HEK293 (cell line): ENCODE data around the gene TRIM28.

ENCODE experiments used
- CTCF ChIA-PET: fragments of 350-600 bp; formaldehyde crosslinking; extraction: SDS; loops from one replicate; lab custom pipeline; 2021; ENCODE audit warnings: antibody characterized with exemption; lab: Yijun Ruan, JAX
- POLR2A ChIA-PET: fragments of 300-600 bp; formaldehyde crosslinking; extraction: SDS; loops from one replicate; lab custom pipeline; 2020; ENCODE audit warnings: antibody characterized with exemption, inconsistent platforms; lab: Yijun Ruan, JAX
- H3K27ac ChIP-seq: fragments of 200-500 bp; sonication (Bioruptor generic); 2 replicates; pipeline ENCODE4 v1.5.1; 2014; ENCODE audit warnings: low read depth, low read length, control low read depth, inconsistent platforms; ENCODE audit errors: extremely low read depth
- H3K36me3 ChIP-seq, 2 experiments: fragments of 200-500 bp in 1 of 2; sonication (Bioruptor generic) in 1 of 2; 1 replicate in 1 of 2; 2 replicates in 1 of 2; pipeline ENCODE4 v1.5.1; 2014 to 2017; ENCODE audit warnings: inconsistent platforms in 2 of 2, low read length in 2 of 2; ENCODE audit not compliant: control insufficient read depth in 2 of 2, insufficient read depth in 1 of 2
- H3K4me1 ChIP-seq: fragments of 200-500 bp; sonication (Bioruptor generic); 2 replicates; pipeline ENCODE4 v1.5.1; 2014; ENCODE audit warnings: mild to moderate bottlenecking, low read length, inconsistent platforms; ENCODE audit not compliant: control insufficient read depth, insufficient read depth
- H3K4me3 ChIP-seq: 2 replicates; pipeline ENCODE4 v1.5.1; 2011; ENCODE audit warnings: low read depth, mild to moderate bottlenecking, control low read depth, low read length, moderate library complexity
- H3K9me3 ChIP-seq: fragments of 200-500 bp; sonication (Bioruptor generic); 2 replicates; pipeline ENCODE4 v1.5.1; 2014; ENCODE audit warnings: low read depth, low read length, inconsistent platforms; ENCODE audit not compliant: control insufficient read depth, insufficient read depth
- SCRT2 ChIP-seq: fragments of 450-650 bp; formaldehyde crosslinking; IDR thresholded peaks from 2 replicates; pipeline ENCODE4 v1.5.1; 2016; ENCODE audit warnings: missing biosample characterization, missing genetic modification characterization
- SP7 ChIP-seq: fragments of 450-650 bp; formaldehyde crosslinking; IDR thresholded peaks from 2 replicates; pipeline ENCODE4 v1.5.1; 2016; ENCODE audit warnings: missing biosample characterization, missing genetic modification characterization
- TSHZ1 ChIP-seq: fragments of 450-650 bp; formaldehyde crosslinking; IDR thresholded peaks from 2 replicates; pipeline ENCODE4 v1.5.1; 2016; ENCODE audit warnings: missing biosample characterization, missing genetic modification characterization, borderline replicate concordance
- ZBTB21 ChIP-seq: fragments of 450-650 bp; formaldehyde crosslinking; IDR thresholded peaks from 2 replicates; pipeline ENCODE4 v1.5.1; 2017; ENCODE audit warnings: missing biosample characterization, missing genetic modification characterization
- ZFP3 ChIP-seq: fragments of 450-650 bp; formaldehyde crosslinking; IDR thresholded peaks from 2 replicates; pipeline ENCODE4 v1.5.1; 2016; ENCODE audit warnings: low read depth, missing biosample characterization, missing genetic modification characterization
- ZNF221 ChIP-seq: fragments of 450-650 bp; formaldehyde crosslinking; IDR thresholded peaks from 2 replicates; pipeline ENCODE4 v1.5.1; 2017; ENCODE audit warnings: missing biosample characterization, missing genetic modification characterization, borderline replicate concordance
- ZNF239 ChIP-seq: fragments of 450-650 bp; formaldehyde crosslinking; IDR thresholded peaks from 2 replicates; pipeline ENCODE4 v1.5.1; 2016; ENCODE audit warnings: missing biosample characterization, missing genetic modification characterization
- ZNF341 ChIP-seq: fragments of 450-650 bp; formaldehyde crosslinking; IDR thresholded peaks from 2 replicates; pipeline ENCODE4; 2016; ENCODE audit warnings: low read depth, missing biosample characterization, missing genetic modification characterization
- ZNF398 ChIP-seq: fragments of 450-650 bp; formaldehyde crosslinking; IDR thresholded peaks from 2 replicates; pipeline ENCODE4 v1.5.1; 2017; ENCODE audit warnings: missing biosample characterization, missing genetic modification characterization
- ZNF558 ChIP-seq: fragments of 450-650 bp; formaldehyde crosslinking; IDR thresholded peaks from 2 replicates; pipeline ENCODE4 v1.5.1; 2016; ENCODE audit warnings: missing biosample characterization, missing genetic modification characterization
- ZNF560 ChIP-seq: fragments of 450-650 bp; formaldehyde crosslinking; IDR thresholded peaks from 2 replicates; pipeline ENCODE4 v1.5.1; 2017; ENCODE audit warnings: missing biosample characterization, missing genetic modification characterization, borderline replicate concordance
- ZNF585B ChIP-seq: fragments of 450-650 bp; formaldehyde crosslinking; IDR thresholded peaks from 2 replicates; pipeline ENCODE4 v1.5.1; 2016; ENCODE audit warnings: missing biosample characterization, missing genetic modification characterization
- ZNF621 ChIP-seq: fragments of 450-650 bp; formaldehyde crosslinking; IDR thresholded peaks from 2 replicates; pipeline ENCODE4 v1.5.1; 2017; ENCODE audit warnings: missing biosample characterization, missing genetic modification characterization
- ZNF629 ChIP-seq: fragments of 450-650 bp; formaldehyde crosslinking; IDR thresholded peaks from 2 replicates; pipeline ENCODE4 v1.5.1; 2017; ENCODE audit warnings: missing biosample characterization, missing genetic modification characterization
- TF ChIP-seq, protein P1 (sequence below): fragments of 450-650 bp; formaldehyde crosslinking; IDR thresholded peaks from 2 replicates; pipeline ENCODE4 v1.5.1; 2016; ENCODE audit warnings: missing biosample characterization, missing genetic modification characterization, low read depth
- TF ChIP-seq, protein P2 (sequence below): fragments of 450-650 bp; formaldehyde crosslinking; IDR thresholded peaks from 2 replicates; pipeline ENCODE4 v1.5.1; 2016; ENCODE audit warnings: missing biosample characterization, missing genetic modification characterization
- TF ChIP-seq, protein P3 (sequence below): fragments of 450-650 bp; formaldehyde crosslinking; IDR thresholded peaks from 2 replicates; pipeline ENCODE4 v1.5.1; 2017; ENCODE audit warnings: missing biosample characterization, missing genetic modification characterization
- TF ChIP-seq, protein P4 (sequence below): IDR thresholded peaks from 2 replicates; pipeline ENCODE4 v1.6.1; 2011; ENCODE audit warnings: mild to moderate bottlenecking, low read depth, low read length, borderline replicate concordance
- TF ChIP-seq, protein P5 (sequence below): fragments of 450-650 bp; formaldehyde crosslinking; IDR thresholded peaks from 2 replicates; pipeline ENCODE4 v1.5.1; 2016; ENCODE audit warnings: missing biosample characterization, missing genetic modification characterization

Gene TRIM28

DNA sequence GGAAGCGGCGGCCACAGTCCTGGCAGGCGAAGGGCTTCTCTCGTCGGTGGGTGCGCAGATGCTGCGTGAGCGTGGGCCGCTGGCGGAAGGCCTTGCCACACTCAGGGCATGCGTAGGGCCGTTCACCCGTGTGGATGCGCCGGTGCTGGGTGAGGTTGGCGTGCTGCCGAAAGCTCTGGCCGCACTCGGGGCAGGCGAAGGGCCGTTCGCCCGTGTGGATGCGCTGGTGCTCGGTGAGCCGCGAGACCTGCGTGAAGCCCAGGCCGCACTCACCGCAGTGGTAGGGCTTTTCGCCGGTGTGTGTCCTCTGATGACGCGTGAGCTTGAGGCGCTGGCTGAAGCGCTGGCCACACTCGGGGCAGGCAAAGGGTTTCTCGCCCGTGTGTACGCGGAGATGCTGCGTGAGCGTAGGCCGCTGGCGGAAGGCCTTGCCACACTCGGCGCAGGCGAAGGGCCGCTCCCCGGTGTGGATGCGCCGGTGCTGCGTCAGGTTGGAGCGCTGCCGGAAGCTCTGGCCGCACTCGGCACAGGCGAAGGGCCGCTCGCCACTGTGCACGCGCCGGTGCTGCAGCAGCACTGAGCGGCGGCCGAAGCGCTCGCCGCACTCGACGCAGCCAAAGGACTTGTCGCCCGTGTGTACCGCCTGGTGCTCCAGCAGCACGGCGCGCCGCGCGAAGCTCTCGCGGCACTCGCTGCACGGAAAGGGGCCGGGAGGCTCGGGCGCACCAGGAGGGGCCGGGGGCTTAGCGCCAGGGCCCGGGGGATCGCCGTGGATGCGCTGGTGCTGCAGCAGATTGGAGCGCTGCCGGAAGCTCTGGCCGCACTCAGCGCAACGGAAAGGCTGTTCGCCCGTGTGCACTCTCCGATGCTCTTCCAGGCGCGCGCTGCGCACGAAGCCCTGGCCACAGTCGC, 18.5 kb downstream of the TRIM28 start (continued):
- TF ChIP-seq TSHZ1 (tag by site-specific recombination) = no peak

- peaks cover 6% of the 10 kb centered on the region; the same call in 1 of the 2 replicates for H3K4me1 ChIP-seq
- peak overlapping the region; percentile 21 for H3K4me3 ChIP-seq
- CTCF ChIA-PET = interaction anchor here (2.0 kb wide), 1 partner anchor 44 kb away, joined by 5 read pairs; the partner anchor contains the start of gene ZBTB45
- no peak overlapping the region for H3K27ac ChIP-seq
- H3K36me3 ChIP-seq = peaks cover 7 to 34% of the 10 kb centered on the region in 2 experiments; a peak in 2 of 3 replicates
- POLR2A ChIA-PET = interaction anchor here (0.7 to 3.6 kb wide), 6 partner anchors 9 to 19 kb away, joined by 3 to 19 read pairs (median 16); partner anchors contain the start of genes MZF1 and TRIM28
- H3K9me3 ChIP-seq = no peaks in the 10 kb centered on the region
- TF ChIP-seq ZBTB21 (tag by site-specific recombination) (no peak), SP7 (tag by site-specific recombination) (no peak), ZFP3 (tag by site-specific recombination) (no peak), ZNF398 (tag by site-specific recombination) (no peak), SCRT2 (no peak), ZNF560 (no peak), ZNF341 (no peak), ZNF585B (tag by site-specific recombination) (no peak), ZNF239 (tag by site-specific recombination) (no peak), ZNF629 (tag by site-specific recombination) (no peak), ZNF558 (tag by site-specific recombination) (no peak), ZNF221 (tag by site-specific recombination) (no peak), ZNF621 (no peak)
- TF ChIP-seq, protein P1, sequence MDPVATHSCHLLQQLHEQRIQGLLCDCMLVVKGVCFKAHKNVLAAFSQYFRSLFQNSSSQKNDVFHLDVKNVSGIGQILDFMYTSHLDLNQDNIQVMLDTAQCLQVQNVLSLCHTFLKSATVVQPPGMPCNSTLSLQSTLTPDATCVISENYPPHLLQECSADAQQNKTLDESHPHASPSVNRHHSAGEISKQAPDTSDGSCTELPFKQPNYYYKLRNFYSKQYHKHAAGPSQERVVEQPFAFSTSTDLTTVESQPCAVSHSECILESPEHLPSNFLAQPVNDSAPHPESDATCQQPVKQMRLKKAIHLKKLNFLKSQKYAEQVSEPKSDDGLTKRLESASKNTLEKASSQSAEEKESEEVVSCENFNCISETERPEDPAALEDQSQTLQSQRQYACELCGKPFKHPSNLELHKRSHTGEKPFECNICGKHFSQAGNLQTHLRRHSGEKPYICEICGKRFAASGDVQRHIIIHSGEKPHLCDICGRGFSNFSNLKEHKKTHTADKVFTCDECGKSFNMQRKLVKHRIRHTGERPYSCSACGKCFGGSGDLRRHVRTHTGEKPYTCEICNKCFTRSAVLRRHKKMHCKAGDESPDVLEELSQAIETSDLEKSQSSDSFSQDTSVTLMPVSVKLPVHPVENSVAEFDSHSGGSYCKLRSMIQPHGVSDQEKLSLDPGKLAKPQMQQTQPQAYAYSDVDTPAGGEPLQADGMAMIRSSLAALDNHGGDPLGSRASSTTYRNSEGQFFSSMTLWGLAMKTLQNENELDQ (tag by site-specific recombination) = no peak
- TF ChIP-seq, protein P2, sequence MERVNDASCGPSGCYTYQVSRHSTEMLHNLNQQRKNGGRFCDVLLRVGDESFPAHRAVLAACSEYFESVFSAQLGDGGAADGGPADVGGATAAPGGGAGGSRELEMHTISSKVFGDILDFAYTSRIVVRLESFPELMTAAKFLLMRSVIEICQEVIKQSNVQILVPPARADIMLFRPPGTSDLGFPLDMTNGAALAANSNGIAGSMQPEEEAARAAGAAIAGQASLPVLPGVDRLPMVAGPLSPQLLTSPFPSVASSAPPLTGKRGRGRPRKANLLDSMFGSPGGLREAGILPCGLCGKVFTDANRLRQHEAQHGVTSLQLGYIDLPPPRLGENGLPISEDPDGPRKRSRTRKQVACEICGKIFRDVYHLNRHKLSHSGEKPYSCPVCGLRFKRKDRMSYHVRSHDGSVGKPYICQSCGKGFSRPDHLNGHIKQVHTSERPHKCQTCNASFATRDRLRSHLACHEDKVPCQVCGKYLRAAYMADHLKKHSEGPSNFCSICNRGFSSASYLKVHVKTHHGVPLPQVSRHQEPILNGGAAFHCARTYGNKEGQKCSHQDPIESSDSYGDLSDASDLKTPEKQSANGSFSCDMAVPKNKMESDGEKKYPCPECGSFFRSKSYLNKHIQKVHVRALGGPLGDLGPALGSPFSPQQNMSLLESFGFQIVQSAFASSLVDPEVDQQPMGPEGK = no peak
- TF ChIP-seq, protein P3, sequence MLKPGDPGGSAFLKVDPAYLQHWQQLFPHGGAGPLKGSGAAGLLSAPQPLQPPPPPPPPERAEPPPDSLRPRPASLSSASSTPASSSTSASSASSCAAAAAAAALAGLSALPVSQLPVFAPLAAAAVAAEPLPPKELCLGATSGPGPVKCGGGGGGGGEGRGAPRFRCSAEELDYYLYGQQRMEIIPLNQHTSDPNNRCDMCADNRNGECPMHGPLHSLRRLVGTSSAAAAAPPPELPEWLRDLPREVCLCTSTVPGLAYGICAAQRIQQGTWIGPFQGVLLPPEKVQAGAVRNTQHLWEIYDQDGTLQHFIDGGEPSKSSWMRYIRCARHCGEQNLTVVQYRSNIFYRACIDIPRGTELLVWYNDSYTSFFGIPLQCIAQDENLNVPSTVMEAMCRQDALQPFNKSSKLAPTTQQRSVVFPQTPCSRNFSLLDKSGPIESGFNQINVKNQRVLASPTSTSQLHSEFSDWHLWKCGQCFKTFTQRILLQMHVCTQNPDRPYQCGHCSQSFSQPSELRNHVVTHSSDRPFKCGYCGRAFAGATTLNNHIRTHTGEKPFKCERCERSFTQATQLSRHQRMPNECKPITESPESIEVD (tag by site-specific recombination) = no peak
- TF ChIP-seq, protein P4, sequence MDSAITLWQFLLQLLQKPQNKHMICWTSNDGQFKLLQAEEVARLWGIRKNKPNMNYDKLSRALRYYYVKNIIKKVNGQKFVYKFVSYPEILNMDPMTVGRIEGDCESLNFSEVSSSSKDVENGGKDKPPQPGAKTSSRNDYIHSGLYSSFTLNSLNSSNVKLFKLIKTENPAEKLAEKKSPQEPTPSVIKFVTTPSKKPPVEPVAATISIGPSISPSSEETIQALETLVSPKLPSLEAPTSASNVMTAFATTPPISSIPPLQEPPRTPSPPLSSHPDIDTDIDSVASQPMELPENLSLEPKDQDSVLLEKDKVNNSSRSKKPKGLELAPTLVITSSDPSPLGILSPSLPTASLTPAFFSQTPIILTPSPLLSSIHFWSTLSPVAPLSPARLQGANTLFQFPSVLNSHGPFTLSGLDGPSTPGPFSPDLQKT = no peak
- TF ChIP-seq, protein P5, sequence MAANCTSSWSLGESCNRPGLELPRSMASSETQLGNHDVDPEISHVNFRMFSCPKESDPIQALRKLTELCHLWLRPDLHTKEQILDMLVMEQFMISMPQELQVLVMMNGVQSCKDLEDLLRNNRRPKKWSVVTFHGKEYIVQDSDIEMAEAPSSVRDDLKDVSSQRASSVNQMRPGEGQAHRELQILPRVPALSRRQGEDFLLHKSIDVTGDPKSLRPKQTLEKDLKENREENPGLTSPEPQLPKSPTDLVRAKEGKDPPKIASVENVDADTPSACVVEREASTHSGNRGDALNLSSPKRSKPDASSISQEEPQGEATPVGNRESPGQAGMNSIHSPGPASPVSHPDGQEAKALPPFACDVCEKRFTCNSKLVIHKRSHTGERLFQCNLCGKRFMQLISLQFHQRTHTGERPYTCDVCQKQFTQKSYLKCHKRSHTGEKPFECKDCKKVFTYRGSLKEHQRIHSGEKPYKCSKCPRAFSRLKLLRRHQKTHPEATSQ (tag by site-specific recombination) = no peak
Measured at GRCh38 chr19:58563034-58563573, 19.2 kb downstream of the TRIM28 start.
